Stimulated activated CD4-positive, alpha-beta T cell treated with anti-CD3 and anti-CD28 coated beads, Interleukin-4, amount 100 ng/mL, for 4 hours (primary cell): ENCODE measurements around the gene DBNDD2.

Experiments
- DNase-seq, 2 experiments: peaks; one replicate each; pipeline ENCODE4 v3.0.0-alpha.2; 2020

Gene DBNDD2

GRCh38 chr20:45452772-45453691 is 44.9 kb downstream of the DBNDD2 start:
- no peak for DNase-seq

- DNase-seq: no peak
These were observed 48.5 kb downstream of the DBNDD2 start for GRCh38 chr20:45456632-45457031.

GRCh38 chr20:45459606-45460005 is 51.5 kb downstream of the DBNDD2 start:
- DNase-seq: no peak
